Measurements from ENCODE around the gene CRTAP.

CRTAP gene

GRCh38 chr3:33099701-33100100, 14.1 kb upstream of the CRTAP start:
- H3K36me3 ChIP-seq (ENCODE audit: insufficient read depth, low read length): no peaks in the 10 kb centered on the region
- no peaks in the 10 kb centered on the region; the same call in 1 of the 2 replicates for H3F3A ChIP-seq (ENCODE audit: low read depth)
- H4K20me1 ChIP-seq (ENCODE audit: insufficient read depth, low read length, poor library complexity, severe bottlenecking): peaks cover 15% of the 10 kb centered on the region
- H3K4me2 ChIP-seq (ENCODE audit: low read depth, low read length, poor library complexity, severe bottlenecking): no peak overlapping the region
- H3K79me2 ChIP-seq (ENCODE audit: insufficient read depth, low read length): peaks cover 16% of the 10 kb centered on the region
- no peak overlapping the region for H3K4me3 ChIP-seq (ENCODE audit: low read length, poor library complexity, severe bottlenecking)
- no peak for TF ChIP-seq CTCF (conservative IDR thresholded peaks at IDR 0.05; ENCODE audit: low read length)
- TF ChIP-seq EZH2phosphoT487 (IDR thresholded peaks at IDR 0.05; ENCODE audit: borderline replicate concordance): no peak
- H3K4me1 ChIP-seq (ENCODE audit: insufficient read depth, low read length, poor library complexity, severe bottlenecking): peaks cover 10% of the 10 kb centered on the region
- H3K27me3 ChIP-seq (ENCODE audit: insufficient read depth, low read length, poor library complexity, severe bottlenecking): no peaks in the 10 kb centered on the region
- no peak overlapping the region for H2AFZ ChIP-seq (ENCODE audit: low read length)
- H3K9ac ChIP-seq (ENCODE audit: low read depth, low read length, poor library complexity, severe bottlenecking): no peak overlapping the region
- H3K9me3 ChIP-seq (ENCODE audit: insufficient read depth, low read depth, low read length): no peaks in the 10 kb centered on the region
- no peaks in the 10 kb centered on the region for H3K9me2 ChIP-seq (replicated peaks; ENCODE audit: low read depth, low read length)

- H2AFZ ChIP-seq (ENCODE audit: low read length): no peak overlapping the region
- H3K79me2 ChIP-seq (ENCODE audit: insufficient read depth, low read length): peaks cover 15% of the 10 kb centered on the region
Measured at GRCh38 chr3:33100229-33100628, 13.6 kb upstream of the CRTAP start.

GRCh38 chr3:33103034-33103433, 10.8 kb upstream of the CRTAP start:
- no peak overlapping the region for H3K9ac ChIP-seq (ENCODE audit: low read depth, low read length, poor library complexity, severe bottlenecking)
- no peaks in the 10 kb centered on the region for H3K36me3 ChIP-seq (ENCODE audit: insufficient read depth, low read length)
- H4K20me1 ChIP-seq (ENCODE audit: insufficient read depth, low read length, poor library complexity, severe bottlenecking): no peaks in the 10 kb centered on the region
- H3K27me3 ChIP-seq (ENCODE audit: insufficient read depth, low read length, poor library complexity, severe bottlenecking): no peaks in the 10 kb centered on the region
- H3K4me3 ChIP-seq (ENCODE audit: low read length, poor library complexity, severe bottlenecking): no peak overlapping the region
- no peak overlapping the region for H2AFZ ChIP-seq (ENCODE audit: low read length)
- H3K79me2 ChIP-seq (ENCODE audit: insufficient read depth, low read length): no peaks in the 10 kb centered on the region
- H3K4me1 ChIP-seq (ENCODE audit: insufficient read depth, low read length, poor library complexity, severe bottlenecking): no peaks in the 10 kb centered on the region
- no peak overlapping the region for H3K4me2 ChIP-seq (ENCODE audit: low read depth, low read length, poor library complexity, severe bottlenecking)
- no peaks in the 10 kb centered on the region for H3K9me3 ChIP-seq (ENCODE audit: insufficient read depth, low read depth, low read length)
- TF ChIP-seq CTCF (conservative IDR thresholded peaks at IDR 0.05; ENCODE audit: low read length): no peak
- no peak for TF ChIP-seq EZH2phosphoT487 (IDR thresholded peaks at IDR 0.05; ENCODE audit: borderline replicate concordance)
- no peaks in the 10 kb centered on the region for H3K9me2 ChIP-seq (replicated peaks; ENCODE audit: low read depth, low read length)
- no peaks in the 10 kb centered on the region; the same call in 1 of the 2 replicates for H3F3A ChIP-seq (ENCODE audit: low read depth)

More at GRCh38 chr3:33100229-33100628, 13.6 kb upstream of the CRTAP start:
- Histone ChIP-seq H3K27me3 (ENCODE audit: insufficient read depth, low read length, poor library complexity, severe bottlenecking) (no peaks in the 10 kb centered on the region), H3K9ac (ENCODE audit: low read depth, low read length, poor library complexity, severe bottlenecking) (no peak overlapping the region), H3K4me2 (ENCODE audit: low read depth, low read length, poor library complexity, severe bottlenecking) (no peak overlapping the region), H3K9me3 (ENCODE audit: insufficient read depth, low read depth, low read length) (no peaks in the 10 kb centered on the region), H4K20me1 (ENCODE audit: insufficient read depth, low read length, poor library complexity, severe bottlenecking) (peaks cover 12% of the 10 kb centered on the region), H3K9me2 (replicated peaks; ENCODE audit: low read depth, low read length) (no peaks in the 10 kb centered on the region), H3F3A (ENCODE audit: low read depth) (no peaks in the 10 kb centered on the region; the same call in 1 of the 2 replicates), H3K36me3 (ENCODE audit: insufficient read depth, low read length) (no peaks in the 10 kb centered on the region), H3K4me1 (ENCODE audit: insufficient read depth, low read length, poor library complexity, severe bottlenecking) (peaks cover 10% of the 10 kb centered on the region), H3K4me3 (ENCODE audit: low read length, poor library complexity, severe bottlenecking) (no peak overlapping the region)
- TF ChIP-seq EZH2phosphoT487 (IDR thresholded peaks at IDR 0.05; ENCODE audit: borderline replicate concordance) (no peak), CTCF (conservative IDR thresholded peaks at IDR 0.05; ENCODE audit: low read length) (no peak)
